ENCODE measurements around the gene CBX8. TPM values are rescaled to one million over a fixed set of nuclear protein-coding genes. Genes with fewer than 3 reads are reported as not detected.

The CBX8 gene
- total RNA-seq, 1 experiment from 2014 or later, result 11.3 TPM

GRCh38 chr17:79754370-79754769 is 42.5 kb downstream of the CBX8 start:
- no peak for TF ChIP-seq EZH2 (IDR thresholded peaks at IDR 0.05; ENCODE audit: low read length, unreplicated experiment)
- no peak for TF ChIP-seq EZH2phosphoT487 (IDR thresholded peaks at IDR 0.05; ENCODE audit: borderline replicate concordance, low read length)
- no peak for TF ChIP-seq CTCF (conservative IDR thresholded peaks at IDR 0.05; ENCODE audit: low read depth, low read length)
- Histone ChIP-seq H3K4me1 (ENCODE audit: insufficient read depth, low read length) (peaks cover 26% of the 10 kb centered on the region), H3K79me2 (ENCODE audit: low read length) (no peaks in the 10 kb centered on the region), H3K27me3 (ENCODE audit: low read length) (no peaks in the 10 kb centered on the region), H2AFZ (ENCODE audit: low read length) (no peak overlapping the region), H3K9me2 (replicated peaks; ENCODE audit: low read length) (no peaks in the 10 kb centered on the region), H4K20me1 (ENCODE audit: low read length) (no peaks in the 10 kb centered on the region), H3K9me3 (ENCODE audit: low read length) (no peaks in the 10 kb centered on the region), H3K9ac (ENCODE audit: low read length) (no peak overlapping the region), H3K4me3 (ENCODE audit: low read length) (no peak overlapping the region), H3K4me2 (ENCODE audit: low read length) (no peak overlapping the region), H3F3A (ENCODE audit: low read length, unreplicated experiment) (peaks cover 7% of the 10 kb centered on the region), H3K27ac (ENCODE audit: low read length) (no peak overlapping the region), H3K36me3 (ENCODE audit: low read depth, low read length) (no peaks in the 10 kb centered on the region)
- CTCF ChIA-PET, result no interaction called here
- POLR2A ChIA-PET (ENCODE audit: unreplicated experiment), result no interaction called here
- DNase-seq (no peak), ATAC-seq (no peak)
- intact Hi-C loops (cut with micrococcal nuclease), result loop anchor here (5.0 kb wide), 1 partner anchor 238 kb away; no protein-coding TSS in a partner anchor
- BruUV-seq (replicated peaks), result no TSS peak

- no peaks in the 10 kb centered on the region for H3K9me3 ChIP-seq (ENCODE audit: low read length)
- H3K9me2 ChIP-seq (replicated peaks; ENCODE audit: low read length), result no peaks in the 10 kb centered on the region
- ATAC-seq (no peak), DNase-seq (peak; percentile 27)
- peaks cover 7% of the 10 kb centered on the region for H3F3A ChIP-seq (ENCODE audit: low read length, unreplicated experiment)
- H3K9ac ChIP-seq (ENCODE audit: low read length), result 0 out of 2 replicates have a peak overlapping the region, but pooled peaks have one; percentile 6
- no peak overlapping the region for H2AFZ ChIP-seq (ENCODE audit: low read length)
- H3K36me3 ChIP-seq (ENCODE audit: low read depth, low read length), result no peaks in the 10 kb centered on the region
- H4K20me1 ChIP-seq (ENCODE audit: low read length), result no peaks in the 10 kb centered on the region
- intact Hi-C loops (cut with micrococcal nuclease), result loop anchor here (5.0 kb wide), 1 partner anchor 240 kb away; no protein-coding TSS in a partner anchor
- POLR2A ChIA-PET (ENCODE audit: unreplicated experiment), result no interaction called here
- peaks cover 33% of the 10 kb centered on the region for H3K4me1 ChIP-seq (ENCODE audit: insufficient read depth, low read length)
- no peak overlapping the region for H3K4me3 ChIP-seq (ENCODE audit: low read length)
- H3K4me2 ChIP-seq (ENCODE audit: low read length), result no peak overlapping the region
- BruUV-seq (replicated peaks), result no TSS peak
- H3K27ac ChIP-seq (ENCODE audit: low read length), result peak overlapping the region; percentile 28
- CTCF ChIA-PET, result no interaction called here
- TF ChIP-seq EZH2phosphoT487 (IDR thresholded peaks at IDR 0.05; ENCODE audit: borderline replicate concordance, low read length) (no peak), CTCF (conservative IDR thresholded peaks at IDR 0.05; ENCODE audit: low read depth, low read length) (no peak), EZH2 (IDR thresholded peaks at IDR 0.05; ENCODE audit: low read length, unreplicated experiment) (no peak)
- H3K79me2 ChIP-seq (ENCODE audit: low read length), result no peaks in the 10 kb centered on the region
- H3K27me3 ChIP-seq (ENCODE audit: low read length), result 0 out of 2 replicates have a peak, but pooled peaks cover 3% of the 10 kb centered on the region
Measured at GRCh38 chr17:79752175-79752574, 44.7 kb downstream of the CBX8 start.
